NCI-H146 treated with DMSO at 0.1 percent for 48 hours (cell line): Measurements from ENCODE around the gene TRUB1.

Source experiments
- DNase-seq: peaks from one replicate; lab custom pipeline; 2025; ENCODE audit not compliant: unreplicated experiment; lab: John Stamatoyannopoulos, UW

Gene TRUB1

DNA sequence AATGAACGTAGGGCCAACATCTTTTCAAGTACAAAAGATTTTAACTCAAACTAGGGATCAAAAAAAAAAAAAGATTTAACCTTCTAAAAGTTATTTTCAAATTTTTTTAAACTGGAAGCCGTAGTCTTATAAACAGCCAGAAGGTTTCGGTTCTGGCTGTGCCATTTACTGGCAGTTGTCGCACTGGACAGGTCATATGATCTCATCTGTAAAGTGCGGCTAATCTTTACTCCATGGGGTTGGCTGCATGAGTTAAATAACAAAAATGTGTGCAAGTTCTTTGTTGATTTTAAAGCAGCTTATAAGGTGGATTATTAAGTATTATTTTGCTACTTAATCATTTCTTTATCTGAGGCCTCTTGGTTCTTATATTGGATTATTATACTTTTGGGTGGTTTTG, 36.6 kb downstream of the TRUB1 start:
- no peak for DNase-seq

DNA sequence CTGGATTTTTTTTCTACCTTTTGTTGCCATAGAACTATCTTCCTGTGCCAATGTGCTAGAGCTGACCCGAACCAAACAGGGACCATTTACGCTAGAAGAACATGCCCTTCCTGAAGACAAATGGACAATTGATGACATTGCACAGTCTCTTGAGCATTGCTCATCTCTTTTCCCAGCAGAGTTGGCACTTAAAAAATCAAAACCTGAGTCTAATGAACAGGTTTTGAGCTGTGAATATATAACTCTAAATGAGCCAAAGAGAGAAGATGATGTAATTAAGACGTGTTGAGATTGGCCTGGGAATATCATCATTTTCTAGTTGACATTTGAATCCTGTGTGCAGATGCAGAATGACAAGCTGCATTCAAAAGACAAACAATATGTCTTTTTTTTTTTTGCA, 37.1 kb downstream of the TRUB1 start:
- no peak for DNase-seq

DNA sequence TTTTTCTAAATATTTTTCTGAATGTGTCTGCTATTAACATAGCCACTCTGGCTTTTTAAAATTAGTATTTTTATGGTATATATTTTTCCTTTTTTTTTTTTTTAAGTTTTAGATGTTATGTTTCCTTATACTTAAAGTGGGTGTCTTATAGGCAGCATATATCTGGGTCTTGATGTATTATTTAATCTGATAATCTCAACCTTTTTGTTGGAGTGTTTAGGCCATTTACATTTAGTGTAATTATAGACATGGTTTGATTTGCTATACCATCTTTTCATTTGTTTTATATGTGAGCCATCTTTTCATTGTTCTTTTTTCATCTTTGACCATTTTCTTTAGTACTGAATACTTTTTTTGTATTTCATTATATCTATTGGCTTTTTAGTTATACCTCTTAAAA, 45.0 kb downstream of the TRUB1 start:
- DNase-seq, result no peak

DNA sequence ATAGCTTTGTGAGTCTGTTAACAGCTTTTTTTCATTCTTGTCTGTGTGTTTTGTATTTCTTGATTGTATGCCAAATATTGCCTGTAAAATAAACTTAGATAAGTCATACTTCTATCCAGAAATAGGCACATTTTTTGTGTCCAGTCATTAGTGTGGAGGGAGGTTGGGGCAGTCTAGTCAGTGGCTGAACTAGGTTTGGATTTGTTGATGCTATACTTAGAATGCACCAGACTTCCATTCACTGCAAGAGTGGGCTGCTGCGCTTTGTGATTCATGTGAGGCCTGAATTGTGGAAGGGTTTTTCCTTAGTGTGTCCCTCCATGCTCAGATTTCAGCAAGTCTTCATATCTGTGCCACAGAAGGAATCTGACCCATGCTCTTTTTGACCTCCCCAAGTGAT, 50.0 kb downstream of the TRUB1 start:
- no peak for DNase-seq

DNA sequence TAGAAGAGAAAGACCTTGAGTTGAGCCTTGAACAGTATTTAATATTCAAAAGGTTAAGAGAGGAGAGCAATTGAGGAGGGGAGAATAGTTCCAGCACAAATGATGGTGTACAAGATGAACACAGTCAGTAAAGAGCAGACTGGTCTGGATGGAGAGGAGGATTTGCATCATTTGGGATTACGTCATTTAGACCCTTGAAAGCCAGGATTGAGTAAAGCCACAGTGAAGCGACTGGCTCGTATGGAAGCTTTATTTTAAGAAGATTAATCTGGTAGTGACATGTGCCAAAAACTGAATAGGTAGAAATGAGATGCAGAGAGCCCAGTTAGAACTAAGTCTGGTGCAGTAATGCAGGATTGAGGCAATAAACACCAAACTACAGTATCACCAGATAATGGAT, 52.6 kb downstream of the TRUB1 start:
- no peak for DNase-seq

DNA sequence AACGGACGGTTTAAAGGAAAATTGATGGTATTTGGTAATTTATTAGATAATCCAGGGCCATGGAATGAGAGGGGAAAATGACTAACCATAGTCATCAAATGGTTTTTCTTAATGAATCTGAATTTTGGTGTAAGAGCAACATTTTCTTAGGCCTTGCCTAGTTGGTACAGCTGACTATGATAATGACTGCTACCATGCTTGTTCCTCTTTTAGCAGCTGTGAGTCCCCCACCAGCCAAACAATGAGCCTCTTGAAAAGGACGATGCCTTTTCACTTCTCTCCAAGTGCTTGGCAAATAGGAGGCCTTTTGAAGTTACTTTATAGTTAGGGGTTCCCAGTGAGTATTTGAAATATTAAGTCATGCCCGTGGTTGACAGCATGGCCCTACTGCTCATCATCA, 53.0 kb downstream of the TRUB1 start:
- no peak for DNase-seq

DNA sequence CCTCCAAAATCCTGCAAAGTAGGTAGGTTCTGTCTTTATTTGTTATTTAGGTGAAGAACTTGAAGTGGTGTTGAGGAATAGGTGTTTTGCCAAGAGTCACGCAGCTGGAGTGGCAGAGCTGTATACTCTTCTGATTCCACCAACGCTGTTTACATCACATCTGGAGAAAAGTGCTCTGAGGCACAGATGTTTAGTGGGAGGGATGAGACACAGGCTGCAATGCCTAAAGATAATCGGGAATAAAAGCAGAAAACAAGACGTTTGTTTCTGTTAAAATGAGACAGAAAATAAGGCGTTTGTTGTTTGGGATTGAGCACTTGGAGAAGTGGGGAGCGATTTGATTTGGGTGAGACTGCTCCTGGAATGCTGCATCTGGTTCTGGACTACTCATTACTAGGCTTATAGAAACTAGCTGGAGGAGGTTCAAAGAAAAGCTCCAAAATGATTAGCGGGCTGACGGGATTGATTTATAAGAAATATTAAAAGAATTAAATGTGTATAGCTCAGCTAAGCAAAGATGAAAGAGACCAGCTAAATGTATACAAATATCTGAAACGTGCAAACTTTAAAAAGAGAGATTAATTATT, 54.3 kb downstream of the TRUB1 start:
- DNase-seq, result no peak

DNA sequence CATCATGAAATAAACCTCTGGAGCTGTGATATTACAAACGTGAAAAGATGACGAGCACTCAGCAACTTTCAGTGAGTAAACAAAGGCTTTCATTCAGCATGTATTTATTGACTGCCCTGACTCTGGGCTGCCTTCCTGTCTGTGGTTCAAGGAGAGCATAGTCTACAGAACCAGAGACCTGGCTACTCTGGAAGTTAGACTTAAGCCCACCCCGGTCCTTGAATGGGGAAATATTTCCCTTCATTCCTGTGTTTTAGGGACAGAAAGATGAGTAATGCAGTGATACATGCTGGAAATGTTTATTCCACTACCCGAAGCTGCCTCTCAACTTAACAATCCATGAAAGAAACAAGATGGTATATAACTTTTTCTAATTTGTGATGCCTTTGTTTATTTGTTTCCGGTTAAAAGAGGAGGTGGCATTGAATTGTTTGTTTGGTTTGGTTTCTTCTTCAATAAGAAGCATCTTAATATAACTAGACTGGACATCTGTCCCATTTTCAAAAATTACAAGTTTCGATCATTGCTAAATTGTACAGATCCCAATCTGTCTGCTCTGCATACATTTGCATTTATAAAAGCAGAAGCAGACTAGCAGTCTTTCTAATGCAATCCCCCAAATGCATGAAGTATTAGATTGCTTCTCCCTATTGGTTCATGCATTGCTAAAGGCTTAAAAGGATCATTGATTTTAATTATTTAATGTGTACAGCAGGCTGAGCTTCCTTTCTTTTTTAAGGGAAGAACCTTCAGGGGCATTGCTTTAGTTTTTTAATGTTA, 57.7 kb downstream of the TRUB1 start:
- DNase-seq, result no peak

DNA sequence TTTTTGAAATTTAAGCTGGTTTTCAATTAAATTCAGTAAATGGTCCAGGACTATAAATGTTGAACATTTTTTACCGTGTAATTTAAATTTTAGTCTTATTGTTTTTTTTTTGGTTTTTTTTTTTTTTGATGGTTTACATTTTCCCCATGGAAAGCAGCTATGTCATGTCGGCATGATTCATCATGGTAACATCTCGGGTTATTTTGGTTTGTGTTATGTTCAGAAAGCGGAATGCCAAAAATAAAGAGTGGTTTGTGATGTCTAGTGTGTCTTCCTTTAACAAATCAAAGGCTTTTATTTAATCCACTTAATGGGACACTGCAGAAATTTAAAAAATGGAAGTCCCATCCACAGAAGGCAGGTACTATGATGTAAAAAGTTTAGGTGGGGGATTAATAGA, 58.5 kb downstream of the TRUB1 start:
- no peak for DNase-seq

DNA sequence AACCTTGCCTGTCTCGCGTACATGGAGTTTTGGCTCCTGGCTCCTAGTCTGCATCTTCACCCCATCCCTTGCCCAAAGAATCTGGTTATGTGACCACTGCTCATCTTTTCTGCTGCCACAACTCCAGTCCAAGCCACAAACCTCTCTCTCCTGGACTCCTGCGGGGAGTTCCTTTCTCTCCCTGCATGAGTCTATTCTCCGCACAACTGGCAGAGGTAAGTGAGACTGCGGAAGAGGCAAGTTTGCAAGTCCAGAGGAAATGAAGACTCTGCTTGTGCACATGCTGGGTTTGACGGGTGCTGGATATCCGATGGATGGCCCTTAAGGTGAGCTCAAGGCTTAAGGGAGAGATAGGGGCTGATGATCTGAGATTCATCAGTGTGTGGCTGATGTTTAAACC, 61.0 kb downstream of the TRUB1 start:
- no peak for DNase-seq

DNA sequence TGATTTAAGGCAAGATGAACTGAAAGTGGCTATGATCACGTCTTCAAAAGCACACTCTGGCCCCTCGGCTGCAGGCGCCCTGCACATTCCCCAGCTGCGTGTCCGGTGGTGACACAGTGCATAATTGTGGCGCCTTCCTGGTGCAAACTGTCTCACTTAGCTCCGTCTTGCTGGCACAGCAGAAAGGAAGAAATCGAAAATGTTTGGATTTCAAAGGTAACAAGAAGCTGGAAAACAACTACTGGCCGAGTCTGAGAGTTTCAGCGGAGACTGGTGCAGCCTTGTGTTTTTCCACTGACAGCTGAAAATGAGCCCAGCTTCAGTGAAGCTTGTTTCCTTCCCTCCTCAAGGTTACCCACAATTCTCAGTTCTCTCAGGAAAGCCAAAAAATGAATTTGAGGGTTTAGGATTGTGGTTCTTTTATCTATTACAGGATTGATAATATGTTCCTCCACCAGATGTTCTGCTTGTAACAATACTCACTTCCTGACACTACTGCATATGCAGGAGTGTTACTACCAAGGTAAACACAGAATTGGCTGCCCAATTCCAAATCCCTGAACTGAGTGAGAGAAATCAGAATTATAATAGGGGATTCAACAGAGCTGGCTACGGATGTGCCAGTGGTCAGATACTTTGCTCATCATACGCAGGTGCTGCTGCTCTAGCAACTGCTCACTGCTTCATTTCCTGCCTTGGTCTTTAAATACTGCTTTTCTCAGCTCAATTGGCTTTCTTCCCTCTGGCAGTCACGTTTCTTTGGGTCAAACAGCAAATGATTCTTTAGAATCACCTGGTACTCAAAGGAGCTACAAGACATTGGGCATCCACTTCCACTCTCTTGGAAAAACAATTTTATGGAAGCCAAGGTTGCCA, 63.7 kb downstream of the TRUB1 start:
- no peak for DNase-seq

DNA sequence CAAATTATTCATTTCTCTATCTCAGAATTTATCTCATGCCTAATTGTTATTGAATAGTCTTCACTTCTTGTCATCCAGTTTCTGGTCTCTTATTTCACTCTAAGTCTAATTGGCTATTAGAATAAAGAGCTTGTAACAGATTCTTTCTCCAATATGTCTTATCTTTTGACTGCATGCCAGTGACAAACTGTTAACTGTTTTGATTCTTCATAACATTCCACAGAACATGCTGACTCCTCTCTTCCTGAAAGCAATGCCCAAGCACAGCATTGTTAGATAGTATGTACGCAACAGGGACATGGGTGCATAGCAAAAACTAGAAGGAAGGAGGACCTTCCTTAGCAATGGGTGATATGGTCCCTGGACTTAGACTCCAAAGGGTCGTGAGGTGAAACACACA, 65.4 kb downstream of the TRUB1 start:
- DNase-seq, result no peak

DNA sequence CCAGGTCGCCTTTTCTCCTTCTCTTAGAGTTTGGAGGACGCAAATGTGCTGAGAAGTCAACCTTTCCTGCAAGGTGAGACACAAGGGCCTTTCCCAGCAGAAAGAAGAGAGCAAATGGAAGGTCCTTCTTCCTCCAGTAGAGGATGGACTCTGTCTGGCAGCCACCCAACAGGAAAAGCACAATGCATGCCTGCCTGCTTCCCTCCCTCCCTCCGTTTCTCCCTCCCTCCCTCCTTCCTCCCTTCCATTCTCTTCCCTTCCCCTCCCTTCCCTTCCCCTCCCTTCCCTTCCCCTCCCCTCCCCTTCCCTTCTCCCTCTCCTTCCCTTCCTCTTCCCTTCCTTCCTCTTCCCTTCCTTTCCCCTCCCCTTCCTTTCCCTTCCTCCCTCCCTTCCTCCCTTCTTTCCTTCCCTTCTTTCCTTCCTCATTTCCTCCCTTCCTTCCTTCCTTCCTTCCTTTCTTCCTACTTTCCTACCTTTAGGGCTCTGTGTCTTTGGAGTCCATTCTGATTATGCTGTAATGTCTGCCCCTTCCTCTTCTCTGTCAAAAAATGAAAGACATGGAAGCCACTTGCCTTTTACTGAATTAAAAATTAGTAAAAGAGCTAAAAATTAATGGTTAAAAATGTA, 66.4 kb downstream of the TRUB1 start:
- no peak for DNase-seq

DNA sequence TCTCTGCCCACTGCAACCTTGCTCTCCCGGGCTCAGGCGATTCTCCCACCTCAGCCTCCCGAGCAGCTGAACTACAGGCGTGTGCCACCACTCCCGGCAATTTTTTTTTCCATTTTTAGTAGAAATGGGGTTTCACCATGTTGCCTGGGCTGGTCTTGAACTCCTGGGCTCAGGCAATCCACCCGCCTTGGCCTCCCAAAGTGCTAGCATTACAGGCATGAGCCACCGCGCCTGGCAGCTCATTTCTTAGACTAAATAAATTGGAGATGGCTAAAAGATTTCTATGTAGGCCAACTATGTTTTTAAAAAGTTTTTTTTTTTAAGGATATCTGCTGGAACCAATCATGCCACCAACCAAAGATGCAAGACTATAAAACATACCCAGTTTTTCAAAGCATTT, 67.8 kb downstream of the TRUB1 start:
- DNase-seq, result no peak

DNA sequence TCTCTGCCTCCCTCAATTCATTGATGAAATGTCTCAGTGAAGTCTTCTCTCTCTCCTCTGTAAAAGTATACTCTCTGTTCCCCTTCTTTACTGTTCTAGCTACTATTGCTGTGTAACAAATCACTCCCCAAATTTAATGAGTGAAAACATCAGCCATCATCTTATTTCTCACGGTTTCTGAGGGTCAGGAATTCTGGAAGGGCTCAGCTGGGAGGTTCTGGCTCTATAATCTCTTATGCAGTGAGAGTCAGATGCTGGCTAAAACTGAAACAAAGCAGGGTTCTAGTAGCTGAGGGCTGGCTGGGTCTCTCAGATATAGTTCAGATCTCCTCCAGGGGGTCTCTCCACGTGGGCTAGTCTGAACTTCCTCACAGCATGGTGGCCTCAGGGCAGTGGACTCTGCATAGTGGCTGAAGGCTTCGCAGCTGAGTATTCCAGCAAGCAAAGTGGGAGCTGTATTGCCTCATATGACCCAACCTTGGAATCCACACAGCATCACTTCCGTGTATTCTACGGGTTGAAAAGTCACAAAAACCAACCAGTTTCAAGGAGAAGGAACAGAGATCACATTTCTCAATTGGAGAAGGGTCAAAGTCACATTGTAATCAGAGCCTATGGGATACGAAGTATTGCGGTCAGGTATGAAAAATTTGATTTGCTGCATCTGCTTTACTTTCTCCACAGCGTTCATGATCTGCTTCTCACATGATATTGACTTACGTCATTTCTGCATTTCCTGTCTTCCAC, 80.4 kb downstream of the TRUB1 start:
- no peak for DNase-seq

DNA sequence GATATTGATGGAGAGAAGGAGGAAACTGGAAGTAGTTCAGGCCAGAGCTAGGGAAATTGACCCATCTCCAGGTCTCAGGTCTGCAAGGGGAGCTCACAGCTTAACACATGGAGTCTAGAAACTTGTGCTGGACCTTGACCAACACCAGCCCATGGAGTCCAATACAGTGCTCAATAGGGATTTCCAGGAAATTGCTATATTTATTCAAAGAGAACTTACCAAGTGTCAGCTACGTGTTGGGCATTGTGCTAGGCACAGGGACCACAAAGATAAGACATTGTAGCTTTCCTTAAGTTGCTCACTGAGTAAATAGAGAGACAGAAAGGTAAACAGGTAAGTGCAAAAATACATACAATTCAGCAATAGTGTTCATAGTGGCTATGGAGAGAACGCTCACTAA, 82.5 kb downstream of the TRUB1 start:
- DNase-seq, result no peak

DNA sequence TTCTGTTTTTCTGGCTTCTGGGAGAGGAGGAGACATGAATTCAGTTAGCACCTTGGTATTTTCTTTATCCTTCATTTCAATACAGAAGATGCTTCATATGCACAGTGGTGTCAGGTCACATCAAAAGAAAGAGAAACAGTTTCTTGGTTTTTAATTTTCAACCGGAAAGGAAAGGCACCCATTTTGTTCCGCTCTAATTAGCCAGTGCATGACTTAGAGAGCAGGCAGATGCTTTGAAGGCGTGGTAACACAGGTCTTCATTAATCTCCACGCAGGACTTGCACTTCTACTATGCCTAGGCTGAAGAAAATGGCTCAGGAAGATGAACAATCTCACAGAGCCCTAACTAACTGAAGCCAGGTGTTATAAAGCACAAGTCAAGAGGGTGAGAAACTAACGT, 84.7 kb downstream of the TRUB1 start:
- DNase-seq, result no peak

DNA sequence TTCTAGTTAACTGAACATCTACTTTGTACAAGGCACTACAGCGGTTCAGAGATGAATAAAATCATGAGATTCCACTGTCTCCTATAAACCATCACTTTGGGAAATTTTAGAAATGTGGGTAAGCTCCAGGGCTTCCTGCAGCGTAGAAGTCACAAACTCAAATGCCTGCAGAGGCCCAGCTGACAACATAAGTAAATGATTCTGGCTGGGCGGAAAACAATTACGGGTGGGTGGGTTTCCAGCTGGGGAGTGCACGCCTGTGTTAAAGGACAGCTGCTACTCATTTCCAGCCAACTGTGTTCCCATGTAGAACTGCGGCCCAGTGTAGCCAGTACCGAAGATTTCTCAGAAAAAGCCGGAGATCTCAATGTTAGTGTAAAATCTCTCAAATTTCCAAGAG, 85.7 kb downstream of the TRUB1 start:
- no peak for DNase-seq

DNA sequence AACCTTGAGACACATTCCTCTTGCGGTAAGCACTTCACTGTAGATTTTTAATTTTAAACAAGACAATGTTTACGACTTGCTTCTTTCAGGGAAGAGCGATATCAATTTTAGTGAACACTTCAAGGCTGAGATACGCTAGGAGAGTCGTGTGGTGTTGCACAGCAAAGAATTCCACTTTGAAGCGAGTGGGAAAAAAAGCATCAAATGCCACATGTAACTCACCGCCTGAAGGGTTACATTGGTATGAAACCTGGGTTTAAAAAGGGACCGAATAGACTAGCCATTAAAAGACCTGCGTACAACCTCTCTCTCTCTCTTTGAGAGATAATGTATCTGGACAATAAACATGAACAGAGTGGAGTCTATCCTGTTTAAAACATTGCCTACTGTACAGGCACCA, 86.4 kb downstream of the TRUB1 start:
- no peak for DNase-seq

DNA sequence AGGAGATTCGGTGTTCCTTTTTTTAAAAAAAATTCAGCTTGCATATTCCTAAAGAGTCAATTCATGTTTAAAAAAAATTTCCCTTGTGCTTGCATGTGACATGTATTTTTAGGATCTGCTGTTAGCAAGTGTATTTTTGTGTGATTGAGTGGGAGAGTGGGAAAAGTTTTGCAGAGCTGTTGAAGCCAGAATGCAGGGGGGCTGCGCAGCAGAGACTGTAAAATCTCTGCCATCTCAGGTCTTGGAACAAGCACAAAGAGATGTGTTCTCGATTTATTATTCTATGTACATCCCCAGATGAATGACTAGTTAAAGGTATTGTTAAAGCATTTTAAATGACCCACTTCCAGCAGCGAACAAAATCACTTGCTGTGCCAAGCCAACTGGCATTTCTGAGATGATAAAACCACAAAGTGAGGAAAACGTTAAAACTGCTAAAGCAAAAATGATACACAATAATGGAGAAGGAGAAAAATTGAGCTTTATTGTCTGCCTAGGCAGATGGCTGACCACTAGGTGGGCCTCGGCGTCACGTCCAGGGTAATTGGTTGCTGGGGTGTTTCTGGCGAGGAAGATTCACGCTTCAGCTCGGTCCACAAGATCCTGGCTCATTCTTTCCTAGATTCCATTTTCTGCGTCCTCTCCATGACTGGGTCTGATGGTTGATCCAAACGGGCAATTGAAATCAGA, 88.2 kb downstream of the TRUB1 start:
- DNase-seq, result peak; percentile 72
